Activated naive CD4-positive, alpha-beta T cell (primary cell): ENCODE measurements around the gene NYNRIN.

Experiments used
- DNase-seq, 4 experiments: peaks; one replicate each; lab custom pipeline; 2025; lab: John Stamatoyannopoulos, UW

The NYNRIN gene

DNA sequence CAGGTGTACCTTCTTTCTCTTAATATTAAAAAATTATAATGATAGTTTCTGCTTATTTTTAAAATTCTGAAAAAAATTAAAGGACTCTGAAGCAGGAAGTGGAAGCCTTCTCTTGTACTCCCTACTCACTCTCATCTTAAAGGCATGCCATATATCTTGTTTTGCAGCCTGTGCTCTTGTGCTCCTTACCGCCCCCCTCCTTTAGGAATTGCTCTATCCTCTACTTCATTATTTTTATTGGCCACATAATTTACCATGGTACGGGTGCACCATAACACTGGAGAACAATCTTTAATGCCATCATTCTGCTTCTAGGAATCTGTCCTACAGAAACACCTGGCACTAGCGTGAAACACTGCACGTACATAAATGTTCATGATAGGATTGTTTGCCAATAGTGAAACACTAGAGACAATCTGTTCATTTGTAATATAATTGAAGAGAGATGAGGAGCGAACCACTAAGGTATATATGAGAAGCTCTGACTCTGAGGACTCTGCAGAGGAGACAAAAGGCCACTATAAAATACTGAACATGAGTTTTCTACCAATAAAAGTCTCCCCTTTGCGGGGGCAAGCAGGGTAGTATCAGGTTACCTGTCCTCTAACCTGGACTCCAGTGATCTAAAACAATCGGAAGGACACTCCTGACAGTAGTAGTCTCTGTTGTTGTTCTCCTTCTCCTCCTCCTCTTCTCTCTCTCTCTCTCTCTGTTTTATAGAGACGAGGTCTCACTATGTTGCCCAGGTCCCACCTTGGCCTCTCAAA lies 6.3 kb upstream of the NYNRIN start:
- DNase-seq: no peak

DNA sequence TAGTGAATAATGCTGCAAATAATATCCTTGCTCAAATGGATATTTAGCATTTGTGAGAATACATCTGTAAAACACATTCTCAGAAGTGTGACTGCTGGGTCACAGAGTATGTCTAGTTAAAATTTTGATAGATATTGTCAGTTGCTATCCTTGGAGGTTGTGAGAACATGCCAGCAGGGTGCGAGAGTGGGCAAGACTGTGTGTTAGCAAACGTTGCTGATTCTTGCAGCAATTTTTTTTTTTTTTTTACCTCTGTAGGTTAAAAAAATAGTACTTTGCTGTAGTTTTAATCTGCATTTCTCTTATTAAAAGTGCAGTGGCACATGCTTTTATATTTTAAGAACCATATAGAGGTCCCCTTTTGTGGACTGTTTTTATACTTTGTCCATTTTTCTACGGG lies 4.5 kb upstream of the NYNRIN start:
- DNase-seq: no peak

- DNase-seq: no peak
Observed at GRCh38 chr14:24395609-24396582, 2.9 kb upstream of the NYNRIN start.

DNA sequence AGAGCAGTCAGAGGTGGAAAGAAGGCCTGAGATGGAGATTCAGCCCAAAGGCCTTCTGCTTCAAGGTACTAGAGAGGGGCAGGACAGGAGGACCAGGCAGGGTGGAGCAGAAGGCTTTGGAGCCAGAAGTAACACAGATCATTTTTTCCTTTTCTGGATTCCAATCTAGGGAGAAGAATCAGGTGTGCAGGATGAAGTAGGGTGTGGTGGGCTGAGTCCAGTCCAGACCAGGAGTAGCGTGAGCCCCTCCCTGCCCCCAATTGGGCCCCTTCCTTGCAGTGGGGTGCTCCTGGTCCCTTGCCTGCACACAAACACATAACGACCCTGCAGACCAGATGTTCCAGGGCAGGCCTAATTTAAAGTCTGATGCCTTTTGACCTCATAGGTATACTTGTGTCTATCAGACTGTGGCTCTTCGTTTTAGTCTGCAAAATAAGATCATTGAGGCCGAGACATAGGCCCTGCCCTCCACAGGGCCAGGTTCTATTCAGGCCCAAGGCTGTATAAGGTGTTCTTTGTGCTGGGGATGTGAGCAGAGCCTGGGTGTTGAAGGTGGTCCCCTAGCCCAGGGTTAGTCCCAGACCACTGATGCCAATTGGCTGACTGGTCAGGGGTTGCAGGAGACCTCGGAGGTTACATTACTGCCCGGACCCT lies 1.0 kb upstream of the NYNRIN start:
- no peak for DNase-seq

- no peak for DNase-seq
Observed at GRCh38 chr14:24398293-24398652, 530 bp upstream of the NYNRIN start.

DNA sequence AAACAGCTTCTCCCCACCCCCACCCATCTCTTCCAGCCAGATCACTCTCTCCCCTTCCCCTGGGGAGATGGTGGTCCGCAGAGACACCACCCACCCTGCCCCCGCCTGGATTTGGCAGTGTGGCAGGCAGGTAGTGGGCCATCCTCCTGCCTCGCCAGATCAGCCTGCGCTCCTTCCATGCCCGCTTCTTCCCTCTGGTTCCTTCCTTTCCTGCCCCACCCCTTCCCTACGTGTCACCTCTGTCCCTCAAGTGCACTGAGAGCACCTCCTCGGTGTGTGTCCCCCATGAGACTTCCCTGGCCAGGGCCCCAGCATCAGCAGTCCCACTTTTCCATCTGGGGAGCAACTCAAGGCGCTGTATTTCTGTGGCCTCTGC lies 632 bp downstream of the NYNRIN start:
- no peak for DNase-seq

DNA sequence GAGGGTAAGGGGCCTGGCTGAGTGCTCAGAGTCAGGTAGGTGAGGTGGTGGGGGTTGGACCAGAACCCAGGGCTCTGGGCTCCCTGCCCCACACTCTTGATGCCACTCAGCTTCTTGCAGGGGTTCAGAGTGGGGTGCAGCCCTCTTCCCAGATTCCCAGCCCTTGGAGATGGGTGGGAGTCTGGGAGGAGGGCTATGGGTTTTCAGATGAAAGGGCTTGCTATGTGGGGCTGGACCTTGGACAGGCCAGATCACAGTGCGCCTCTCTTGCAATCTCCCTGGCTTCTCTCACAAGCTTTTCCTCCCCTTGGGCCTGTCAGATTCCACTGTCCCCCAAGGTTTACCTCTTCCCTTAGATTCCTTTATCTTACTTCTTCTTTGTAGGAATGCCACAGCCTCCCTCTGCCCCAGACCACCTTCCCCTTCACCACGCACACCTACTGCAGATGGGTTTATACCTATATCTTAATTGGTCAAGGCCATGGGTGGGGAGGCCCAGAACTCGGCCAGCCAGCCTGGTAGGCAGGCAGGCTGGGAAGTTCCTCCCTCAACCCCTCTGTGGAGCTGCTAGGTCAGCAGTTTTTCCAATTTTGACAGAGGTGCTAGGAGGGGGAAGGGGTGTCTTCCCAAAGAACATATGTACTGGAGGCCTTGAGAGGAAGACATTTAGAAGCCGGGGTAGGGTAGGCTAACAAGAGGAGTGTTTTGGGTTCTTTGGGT lies 1.4 kb downstream of the NYNRIN start:
- no peak for DNase-seq

- DNase-seq: no peak
Observed at GRCh38 chr14:24401810-24402702, 3.3 kb downstream of the NYNRIN start.

DNA sequence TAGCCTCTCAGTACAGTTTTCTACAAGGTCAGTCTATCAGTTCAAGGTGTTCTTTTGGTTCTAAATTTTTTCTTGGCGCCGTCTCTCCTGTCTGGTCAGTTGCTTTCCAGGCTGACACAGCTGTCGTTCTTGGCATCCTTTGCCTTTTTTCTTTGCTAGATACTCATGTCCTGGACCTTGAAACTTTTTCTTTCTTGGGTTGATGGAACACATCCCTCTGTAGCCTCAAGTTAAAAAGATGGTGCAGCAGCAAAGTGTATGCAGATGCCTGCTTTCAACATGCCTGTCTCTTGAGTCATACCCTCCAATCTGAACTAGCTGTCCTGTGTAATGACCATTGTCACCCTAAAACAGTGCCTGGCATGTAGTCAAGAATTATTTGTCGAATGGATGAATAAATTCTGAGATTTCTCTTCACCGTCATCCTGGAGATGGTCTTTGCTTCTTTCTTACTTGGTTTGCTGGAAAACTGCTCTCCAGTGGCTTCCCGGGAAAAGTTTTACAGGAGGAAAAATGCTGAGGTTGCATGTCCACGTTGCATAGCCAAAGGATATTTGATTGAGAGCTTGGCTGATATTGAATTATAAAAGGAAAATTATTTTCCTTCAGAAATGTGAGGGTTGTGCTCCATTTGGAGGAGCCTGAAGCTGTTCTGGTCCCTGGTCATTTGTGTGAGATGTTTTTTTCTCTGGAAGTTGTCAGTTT lies 4.6 kb downstream of the NYNRIN start:
- no peak for DNase-seq

DNA sequence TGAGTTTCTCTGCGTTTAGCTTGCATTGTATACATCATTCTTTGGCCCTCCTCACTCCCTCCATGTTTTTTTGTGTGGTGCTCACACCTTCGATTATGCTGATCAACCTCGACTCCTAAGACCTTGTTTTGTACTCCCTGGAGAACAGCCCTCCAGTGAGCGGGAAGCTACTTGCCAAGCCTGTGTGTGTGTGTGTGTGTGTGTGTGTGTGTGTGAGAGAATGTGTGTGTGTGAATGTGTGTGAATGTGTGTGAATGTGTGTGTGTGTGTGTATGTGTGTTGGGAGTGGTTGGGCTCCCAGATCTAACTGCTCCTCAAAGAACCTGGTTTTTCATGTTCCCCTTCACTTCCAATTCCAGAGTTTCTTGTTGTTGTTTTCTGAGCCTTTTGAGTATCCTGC lies 6.0 kb downstream of the NYNRIN start:
- no peak for DNase-seq

- DNase-seq: no peak
Observed at GRCh38 chr14:24406416-24406815, 7.6 kb downstream of the NYNRIN start.

DNA sequence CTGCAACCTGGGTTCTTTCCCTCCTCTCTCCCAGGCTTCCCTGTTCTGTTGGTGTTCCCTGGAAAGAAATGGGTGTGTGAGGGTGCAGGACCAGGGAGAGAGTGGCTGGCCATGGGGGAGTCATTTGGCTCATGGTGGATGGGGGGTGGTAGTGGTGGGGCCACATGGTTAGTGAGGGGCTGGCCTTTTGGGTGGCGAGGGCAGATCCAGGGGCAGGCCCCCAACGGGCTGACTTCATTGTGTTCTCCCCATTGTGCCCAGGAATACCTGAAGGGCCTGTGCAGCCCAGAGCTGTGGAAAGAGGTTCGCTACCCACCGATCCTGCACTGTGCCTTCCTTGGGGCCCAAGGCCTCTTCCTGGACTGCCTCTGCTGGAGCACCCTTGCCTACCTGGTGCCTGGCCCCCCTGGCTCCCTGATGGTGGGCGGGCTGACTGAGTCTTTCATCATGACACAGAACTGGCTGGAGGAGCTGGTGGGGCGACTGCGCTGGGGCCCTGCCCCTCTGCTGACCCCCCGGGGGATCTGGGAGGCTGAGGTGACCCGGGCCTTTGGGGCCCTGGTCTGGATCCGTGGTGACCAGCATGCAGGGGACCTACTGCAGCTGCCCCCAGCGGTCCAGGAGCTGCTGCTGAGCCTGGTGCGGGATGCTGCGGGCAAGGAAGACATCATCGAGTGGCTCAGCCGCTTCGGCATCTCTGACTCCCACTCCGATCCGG lies 9.0 kb downstream of the NYNRIN start:
- no peak for DNase-seq

DNA sequence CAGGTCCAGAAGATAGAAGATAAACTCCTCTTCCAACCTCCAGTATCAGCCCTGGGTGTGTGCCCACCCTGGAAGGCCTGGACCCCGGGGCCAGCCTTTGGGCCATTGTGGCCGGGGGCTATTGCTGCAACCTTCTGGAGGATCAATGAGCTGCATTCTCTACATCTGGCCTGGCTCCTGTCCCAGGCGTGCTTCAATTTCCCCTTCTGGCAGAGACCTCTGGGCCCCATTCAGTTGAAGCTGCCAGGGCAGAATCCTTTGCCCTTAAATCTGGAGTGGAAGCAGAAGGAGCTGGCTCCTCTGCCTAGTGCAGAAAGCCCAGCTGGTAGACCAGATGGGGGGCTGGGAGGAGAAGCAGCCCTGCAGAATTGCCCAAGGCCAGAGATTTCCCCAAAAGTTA lies 10.0 kb downstream of the NYNRIN start:
- no peak for DNase-seq

- DNase-seq: no peak
Observed at GRCh38 chr14:24409192-24409591, 10.4 kb downstream of the NYNRIN start.

GRCh38 chr14:24409956-24410355 lies 11.2 kb downstream of the NYNRIN start:
- no peak for DNase-seq

- DNase-seq: no peak
Observed at GRCh38 chr14:24411443-24412389, 12.9 kb downstream of the NYNRIN start.

DNA sequence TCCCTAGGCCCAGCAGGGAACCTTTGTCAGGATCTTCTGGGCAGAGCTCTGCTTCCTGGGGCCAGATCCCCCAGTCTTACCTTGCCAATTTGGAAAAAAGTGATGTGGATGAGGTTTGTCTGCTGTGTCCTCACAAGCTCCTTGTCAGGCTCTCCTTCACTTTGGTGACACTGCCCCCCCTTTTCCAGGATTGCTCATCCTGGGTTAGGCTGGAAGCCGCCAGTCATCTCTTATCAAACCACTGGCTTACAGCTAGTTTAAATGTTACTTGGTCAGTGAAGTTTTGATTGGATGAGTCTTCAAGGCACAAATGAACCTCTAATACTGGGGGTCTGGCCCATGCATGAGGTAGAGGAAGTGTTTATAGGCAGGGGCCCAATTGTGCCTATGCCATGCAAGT lies 15.3 kb downstream of the NYNRIN start:
- no peak for DNase-seq

DNA sequence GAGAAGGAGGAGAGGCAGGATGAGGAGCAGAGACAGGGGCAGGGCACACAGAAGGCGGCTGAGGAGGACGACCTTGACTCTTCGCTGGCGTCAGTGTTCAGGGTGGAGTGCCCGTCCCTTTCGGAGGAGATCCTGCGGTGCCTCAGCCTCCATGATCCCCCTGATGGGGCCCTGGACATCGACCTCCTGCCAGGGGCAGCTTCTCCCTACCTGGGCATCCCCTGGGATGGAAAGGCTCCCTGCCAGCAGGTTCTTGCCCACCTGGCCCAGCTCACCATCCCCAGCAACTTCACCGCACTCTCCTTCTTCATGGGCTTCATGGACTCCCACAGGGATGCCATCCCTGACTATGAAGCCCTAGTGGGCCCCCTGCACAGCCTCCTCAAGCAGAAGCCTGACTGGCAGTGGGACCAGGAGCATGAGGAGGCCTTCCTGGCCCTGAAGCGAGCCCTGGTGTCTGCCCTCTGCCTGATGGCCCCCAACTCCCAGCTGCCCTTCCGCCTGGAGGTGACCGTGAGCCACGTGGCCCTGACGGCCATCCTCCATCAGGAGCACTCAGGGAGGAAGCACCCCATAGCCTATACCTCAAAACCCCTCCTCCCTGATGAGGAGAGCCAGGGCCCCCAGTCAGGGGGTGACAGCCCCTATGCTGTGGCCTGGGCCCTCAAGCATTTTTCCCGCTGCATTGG lies 16.1 kb downstream of the NYNRIN start:
- DNase-seq: no peak
